IPS DF 4.7 (cell line): Measurements from ENCODE around the gene E2F6.

Source experiments
- DNase-seq: peaks from one replicate; pipeline ENCODE4 v3.0.0-alpha.2; 2013; ENCODE audit warnings: low spot score; ENCODE audit errors: extremely low read depth

Gene E2F6

GRCh38 chr2:11458753-11459152, 7.2 kb downstream of the E2F6 start:
- no peak for DNase-seq

DNA sequence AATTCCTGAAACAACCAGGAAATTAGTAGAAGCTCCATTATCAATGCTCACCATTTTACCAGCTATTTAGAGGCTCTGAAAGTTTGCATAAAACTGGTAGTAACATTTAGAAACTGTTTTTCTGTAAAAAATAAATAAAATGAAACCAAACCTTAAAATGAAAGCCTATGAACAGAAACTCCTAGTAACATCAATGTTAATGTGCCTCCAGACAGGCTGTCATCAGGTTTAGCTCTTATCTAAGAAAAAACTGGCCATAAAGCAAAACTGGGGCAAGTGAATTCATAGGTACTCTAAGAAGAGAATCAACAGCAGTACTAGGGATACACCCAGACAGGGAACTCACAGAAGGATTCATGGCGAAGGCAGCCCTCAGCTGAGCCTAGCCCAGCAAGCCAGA, 8.0 kb downstream of the E2F6 start:
- DNase-seq: no peak

- no peak for DNase-seq
These were observed 9.7 kb downstream of the E2F6 start for GRCh38 chr2:11456251-11456650.

- no peak for DNase-seq
These were observed 11.1 kb downstream of the E2F6 start for GRCh38 chr2:11454824-11455223.

DNA sequence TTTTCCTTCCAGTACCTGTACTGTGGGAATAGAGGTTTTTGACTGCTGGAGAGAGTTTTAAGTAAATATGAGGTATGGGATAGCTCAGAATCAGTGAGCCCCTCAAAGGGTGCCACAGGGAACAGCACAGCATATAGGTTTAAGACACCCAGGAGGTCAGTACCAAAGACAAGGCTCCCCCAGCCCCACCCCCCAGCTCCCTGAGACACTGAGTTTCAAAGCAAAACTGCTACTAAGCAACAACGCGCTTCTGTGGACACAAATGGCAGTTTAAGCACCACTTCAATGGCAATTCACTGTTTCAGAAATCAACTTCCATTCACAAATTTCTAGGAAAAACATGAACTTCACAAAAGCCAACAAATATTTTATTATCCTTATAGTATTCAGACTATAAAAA, 15.2 kb downstream of the E2F6 start:
- DNase-seq: no peak

DNA sequence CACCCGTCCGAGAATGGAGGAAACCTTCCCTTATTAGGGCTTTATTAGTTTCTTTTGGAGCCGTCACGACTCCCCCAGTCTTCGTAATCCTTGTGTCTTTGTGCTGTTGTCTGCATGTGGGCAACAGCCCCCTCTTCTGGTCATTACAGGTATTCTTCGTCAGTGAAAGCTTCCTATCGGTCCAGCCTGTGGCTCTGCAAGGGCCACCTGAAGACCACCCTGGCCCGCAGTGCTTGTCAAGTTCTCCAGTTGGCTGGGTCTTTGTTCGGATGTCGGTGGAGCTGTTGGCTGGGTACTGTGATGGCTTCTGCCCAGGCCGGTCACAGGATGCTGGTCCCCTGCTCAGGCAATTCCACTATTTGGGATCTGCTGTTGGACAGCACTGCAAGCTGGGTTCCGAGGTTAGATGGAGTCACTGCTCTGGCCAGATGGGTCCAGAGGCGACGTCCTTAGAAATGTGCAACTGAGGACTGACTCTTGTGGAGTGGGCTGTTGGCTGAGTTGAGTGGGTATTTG, 19.2 kb downstream of the E2F6 start:
- peak; percentile 72 for DNase-seq

GRCh38 chr2:11444737-11445136, 21.2 kb downstream of the E2F6 start:
- DNase-seq: no peak

- no peak for DNase-seq
These were observed 27.3 kb downstream of the E2F6 start for GRCh38 chr2:11438555-11439080.

- no peak for DNase-seq
These were observed 28.4 kb downstream of the E2F6 start for GRCh38 chr2:11437602-11438001.

GRCh38 chr2:11435036-11435435, 30.9 kb downstream of the E2F6 start:
- no peak for DNase-seq

DNA sequence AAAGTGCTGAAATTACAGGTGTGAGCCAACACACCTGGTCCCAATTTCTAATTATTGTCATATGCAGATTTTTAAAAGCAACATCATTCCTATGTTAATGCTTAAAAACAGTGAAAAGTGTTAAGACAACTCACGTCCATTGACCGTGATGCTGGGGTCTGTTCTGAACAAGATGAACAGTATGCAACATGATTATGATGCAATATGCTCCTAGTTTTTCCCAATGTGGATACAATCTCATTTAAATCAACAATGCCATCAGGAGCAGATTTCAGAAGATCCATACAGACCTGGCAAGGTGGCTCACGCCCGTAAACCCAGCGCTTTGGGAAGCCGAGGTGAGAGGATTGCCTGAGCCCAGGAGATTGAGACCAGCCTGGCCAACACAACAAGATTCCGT, 31.5 kb downstream of the E2F6 start:
- no peak for DNase-seq

- no peak for DNase-seq
These were observed 32.1 kb downstream of the E2F6 start for GRCh38 chr2:11433822-11434221.

DNA sequence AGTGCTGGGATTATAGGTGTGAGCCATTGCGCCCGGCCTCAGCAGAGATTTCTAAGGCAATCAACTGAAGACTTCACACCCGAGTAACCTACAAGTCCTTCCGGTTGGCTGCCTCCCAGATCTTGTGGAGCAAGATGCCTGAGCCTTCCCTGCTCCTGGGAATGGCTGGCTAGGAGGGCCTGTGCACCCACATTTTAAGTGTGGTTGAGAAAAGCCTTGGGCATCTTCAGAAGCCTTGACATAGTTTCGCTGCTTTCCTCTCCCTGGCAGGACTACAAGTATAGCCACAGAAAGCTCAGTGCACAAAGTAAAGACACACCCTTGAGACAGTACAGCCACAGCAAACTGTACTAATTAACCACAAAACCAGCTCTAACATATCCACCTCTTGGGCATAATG, 35.2 kb downstream of the E2F6 start:
- no peak for DNase-seq

DNA sequence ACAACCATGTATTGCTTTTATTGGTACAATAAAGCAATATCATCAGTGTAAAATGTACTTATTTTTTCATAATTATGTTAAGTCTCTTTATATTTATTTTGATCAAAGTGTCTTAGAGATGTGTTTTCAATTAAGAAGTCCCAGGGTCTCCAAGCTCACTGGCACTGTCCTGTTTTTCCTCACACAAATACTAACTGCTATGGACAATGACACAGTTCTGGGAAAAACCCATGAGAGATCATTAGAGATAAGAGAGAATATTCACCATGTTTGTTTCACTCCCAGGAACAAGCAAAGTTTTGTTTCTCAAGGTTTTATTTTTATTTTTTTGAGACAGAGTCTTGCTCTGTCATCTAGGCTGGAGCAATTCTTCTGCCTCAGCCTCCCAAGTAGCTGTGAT, 38.7 kb downstream of the E2F6 start:
- DNase-seq: no peak

GRCh38 chr2:11422901-11423435, 43.0 kb downstream of the E2F6 start:
- no peak for DNase-seq

DNA sequence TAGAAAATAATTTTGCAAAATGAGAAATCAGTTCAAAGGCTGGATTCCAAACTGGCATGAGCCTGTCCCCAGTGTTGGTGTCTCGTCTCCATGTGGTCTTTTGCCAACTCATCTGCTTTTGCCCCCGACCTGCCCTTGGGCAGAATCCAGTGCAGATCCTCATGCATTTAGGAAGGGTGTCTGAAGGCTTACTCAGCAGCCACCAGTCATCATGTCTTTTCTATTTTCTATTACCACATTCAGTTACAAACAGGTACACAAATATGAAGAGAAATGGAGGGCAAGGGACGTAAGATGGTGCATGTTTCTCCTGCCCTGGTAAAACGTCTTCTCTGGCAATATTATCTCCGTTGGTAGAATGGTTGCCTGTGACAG, 43.5 kb downstream of the E2F6 start:
- DNase-seq: no peak

DNA sequence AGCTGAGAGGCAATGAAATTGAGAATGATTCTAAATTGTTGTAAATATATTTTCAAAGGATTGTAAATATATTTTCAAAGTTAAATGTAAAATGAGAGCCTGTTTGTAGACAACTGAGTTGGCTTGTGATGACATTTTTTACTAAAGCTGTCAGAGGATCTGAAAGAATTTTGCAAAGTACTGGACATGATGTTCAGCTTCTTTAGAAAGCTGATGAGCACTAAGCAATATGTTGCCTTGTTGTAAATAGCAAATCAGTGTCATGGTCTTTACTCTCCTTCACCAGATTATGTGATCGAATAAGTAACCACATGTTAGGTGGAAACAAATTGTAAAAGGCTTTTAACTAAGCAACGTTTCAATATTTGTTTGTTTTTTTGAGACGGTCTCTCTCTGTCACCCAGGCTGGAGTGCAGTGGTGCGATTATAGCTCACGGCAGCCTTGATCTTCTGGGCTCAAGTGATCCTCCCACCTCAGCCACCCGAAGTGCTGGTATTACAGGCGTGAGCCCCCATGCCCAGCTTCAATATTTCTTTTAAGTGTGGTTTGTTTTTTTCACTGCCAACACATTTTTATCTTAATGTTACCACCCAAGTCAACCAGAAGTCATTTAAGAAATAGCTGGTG, 44.0 kb downstream of the E2F6 start:
- no peak for DNase-seq

DNA sequence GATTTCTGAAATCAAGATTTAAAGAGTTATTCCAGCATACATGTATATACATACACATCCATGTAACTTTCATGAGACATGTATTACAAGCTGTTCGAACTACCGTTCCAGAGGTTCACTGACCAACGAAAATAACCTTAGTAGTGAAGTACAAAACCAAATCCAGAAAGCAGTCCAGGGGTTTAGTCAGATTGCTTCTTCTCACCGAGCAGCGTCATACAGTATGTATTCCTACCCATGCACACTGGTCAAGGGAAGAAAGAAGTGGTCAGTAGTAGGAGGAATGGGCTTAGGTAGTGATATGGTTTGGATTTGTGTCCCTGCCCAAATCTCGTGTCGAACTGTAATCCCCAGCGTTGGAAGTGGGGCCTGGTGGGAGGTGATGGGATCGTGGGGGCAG, 45.3 kb downstream of the E2F6 start:
- DNase-seq: no peak

GRCh38 chr2:11420190-11420589, 45.8 kb downstream of the E2F6 start:
- no peak for DNase-seq

DNA sequence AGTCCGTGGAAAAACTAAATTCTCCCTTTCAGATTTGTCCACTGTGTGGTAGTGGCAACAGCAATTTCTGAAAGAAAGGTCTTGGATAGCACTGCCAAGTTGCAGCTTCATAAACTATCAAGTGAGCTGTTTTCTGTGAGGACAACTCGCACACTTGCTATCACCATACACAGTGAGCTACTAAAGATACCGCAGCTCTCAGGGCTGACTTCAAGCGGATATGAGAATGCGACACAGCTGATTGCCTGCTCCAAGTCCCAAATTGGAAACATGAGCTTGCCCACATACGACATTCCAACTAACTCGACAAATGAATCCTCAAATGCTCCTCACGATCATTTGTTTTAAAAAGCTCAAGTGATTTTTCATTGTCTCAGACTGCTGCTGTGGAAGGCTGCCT, 46.2 kb downstream of the E2F6 start:
- DNase-seq: no peak

GRCh38 chr2:11417946-11418585, 47.9 kb downstream of the E2F6 start:
- DNase-seq: no peak

GRCh38 chr2:11416931-11417330, 49.0 kb downstream of the E2F6 start:
- no peak for DNase-seq

GRCh38 chr2:11416186-11416585, 49.8 kb downstream of the E2F6 start:
- no peak for DNase-seq
